ENCODE results near the gene HCAR2. TPM values are rescaled to one million over a fixed set of nuclear protein-coding genes. Genes with fewer than 3 reads are reported as not detected.
A peak's percentile ranks its signal among the peaks of the same experiment; 100 is the strongest.
"Not testable (repeated sequence)": the region's sequence is repeated elsewhere in the genome, so short reads cannot be mapped to it uniquely, and the experiment has no call there.

HCAR2 gene
- polyA plus RNA-seq (ENCODE audit: insufficient read length in 3 of 3), result under 1 TPM; 0.40 to 0.70 (median 0.51) TPM
- long read RNA-seq, donor 1, partial matches to known transcripts, result 0 of 1 reads
- long read RNA-seq, donor 1, other reads (novel, unspliced or antisense), result 0 of 1 reads
- long read RNA-seq, donor 2, result 0 reads
- long read RNA-seq, donor 3, result 0 reads
- long read RNA-seq, donor 4, result 0 reads
- long read RNA-seq, donor 5, partial matches to known transcripts, result 0 of 1 reads
- long read RNA-seq, donor 5, other reads (novel, unspliced or antisense), result 0 of 1 reads
- long read RNA-seq, donor 6, result 0 reads
- long read RNA-seq, donor 7, partial matches to known transcripts, result 0 of 1 reads
- long read RNA-seq, donor 7, other reads (novel, unspliced or antisense), result 0 of 1 reads
- long read RNA-seq, donor 8, result 0 reads
- long read RNA-seq, donor 9, result 0 reads
- long read RNA-seq, donor 10, result 0 reads
- long read RNA-seq, donor 11, partial matches to known transcripts, result 0 of 1 reads
- long read RNA-seq, donor 11, other reads (novel, unspliced or antisense), result 0 of 1 reads
- long read RNA-seq, donor 12, result 0 reads
- long read RNA-seq, donor 13, result 0 reads
- long read RNA-seq, donor 14, result 0 reads
- long read RNA-seq, donor 15, partial matches to known transcripts, result 0 of 1 reads
- long read RNA-seq, donor 15, other reads (novel, unspliced or antisense), result 0 of 1 reads
- long read RNA-seq, donor 16, partial matches to known transcripts, result 0 of 1 reads
- long read RNA-seq, donor 16, other reads (novel, unspliced or antisense), result 0 of 1 reads

- DNase-seq, result not testable (repeated sequence)
These were observed at the start of gene HCAR2 for GRCh38 chr12:122702890-122703611. HCAR2 (minus strand) TSS chr12:122703357; CDS start chr12:122703283, 74 bp downstream.

- peak; percentile 97 for DNase-seq
These were observed 49.5 kb upstream of the HCAR2 start, which contains the start of gene DENR for GRCh38 chr12:122752464-122753318. DENR (plus strand) TSS chr12:122752824; CDS start chr12:122753702, 878 bp downstream.

GRCh38 chr12:122750781-122751515 lies 47.8 kb upstream of the HCAR2 start:
- not testable (repeated sequence) for DNase-seq

GRCh38 chr12:122749569-122750332 lies 46.6 kb upstream of the HCAR2 start:
- no peak for DNase-seq

GRCh38 chr12:122747224-122748135 lies 44.3 kb upstream of the HCAR2 start:
- DNase-seq, result no peak

- DNase-seq, result no peak
These were observed 40.9 kb upstream of the HCAR2 start for GRCh38 chr12:122743895-122744525.

GRCh38 chr12:122740351-122740750 lies 37.2 kb upstream of the HCAR2 start:
- no peak for DNase-seq

GRCh38 chr12:122738571-122738970 lies 35.4 kb upstream of the HCAR2 start:
- DNase-seq, result no peak

- no peak for DNase-seq
These were observed 29.5 kb upstream of the HCAR2 start for GRCh38 chr12:122732611-122733010.

- DNase-seq, result no peak
These were observed 29.0 kb upstream of the HCAR2 start for GRCh38 chr12:122732170-122732569.

GRCh38 chr12:122730215-122731014 lies 27.3 kb upstream of the HCAR2 start, which contains the start of gene HCAR1:
HCAR1 (minus strand) TSS chr12:122730844; CDS start chr12:122730339, 505 bp downstream.
- peak; percentile 62 for DNase-seq

- no peak for DNase-seq
These were observed 26.5 kb upstream of the HCAR2 start for GRCh38 chr12:122729583-122730214.

- DNase-seq, result no peak
These were observed 23.0 kb upstream of the HCAR2 start for GRCh38 chr12:122726080-122726558.

- no peak for DNase-seq
These were observed 22.4 kb upstream of the HCAR2 start for GRCh38 chr12:122725452-122726079.

GRCh38 chr12:122724641-122725243 lies 21.6 kb upstream of the HCAR2 start:
- no peak for DNase-seq
